IPS-18a (cell line): ENCODE results near the gene MAML2.

Experiments used
- H3K27ac ChIP-seq: one replicate; pipeline ENCODE4 v1.5.1; 2013; ENCODE audit warnings: low read length
- H3K27me3 ChIP-seq: one replicate; pipeline ENCODE4 v1.6.1; 2013; ENCODE audit warnings: mild to moderate bottlenecking, low read length; ENCODE audit not compliant: control insufficient read depth, insufficient read depth
- H3K36me3 ChIP-seq: one replicate; pipeline ENCODE4 v1.6.1; 2013; ENCODE audit warnings: low read depth, low read length; ENCODE audit not compliant: control insufficient read depth
- H3K4me1 ChIP-seq: one replicate; pipeline ENCODE4 v1.6.1; 2013; ENCODE audit warnings: low read depth, low read length; ENCODE audit not compliant: control insufficient read depth
- H3K4me3 ChIP-seq: one replicate; pipeline ENCODE4 v1.5.1; 2013; ENCODE audit warnings: low read length
- H3K9ac ChIP-seq: one replicate; pipeline ENCODE4 v1.6.1; 2013; ENCODE audit warnings: mild to moderate bottlenecking, low read length, moderate library complexity
- H3K9me3 ChIP-seq: one replicate; pipeline ENCODE4 v1.6.1; 2013; ENCODE audit warnings: low read depth, low read length; ENCODE audit not compliant: control insufficient read depth

Gene MAML2

GRCh38 chr11:96152623-96153022 lies 190.4 kb downstream of the MAML2 start:
- Histone ChIP-seq H3K27ac (no peak overlapping the region), H3K27me3 (no peaks in the 10 kb centered on the region), H3K4me1 (peaks cover 14% of the 10 kb centered on the region), H3K36me3 (no peaks in the 10 kb centered on the region), H3K9ac (no peak overlapping the region), H3K9me3 (no peaks in the 10 kb centered on the region), H3K4me3 (no peak overlapping the region)

GRCh38 chr11:96151501-96151900 lies 191.5 kb downstream of the MAML2 start:
- Histone ChIP-seq H3K27ac (no peak overlapping the region), H3K4me1 (peaks cover 15% of the 10 kb centered on the region), H3K36me3 (no peaks in the 10 kb centered on the region), H3K9me3 (no peaks in the 10 kb centered on the region), H3K4me3 (no peak overlapping the region), H3K9ac (no peak overlapping the region), H3K27me3 (no peaks in the 10 kb centered on the region)

- H3K4me1 ChIP-seq = peaks cover 8% of the 10 kb centered on the region
- H3K9ac ChIP-seq = no peak overlapping the region
- H3K4me3 ChIP-seq = no peak overlapping the region
- no peak overlapping the region for H3K27ac ChIP-seq
- H3K9me3 ChIP-seq = no peaks in the 10 kb centered on the region
- no peaks in the 10 kb centered on the region for H3K27me3 ChIP-seq
- H3K36me3 ChIP-seq = no peaks in the 10 kb centered on the region
These were observed 192.4 kb downstream of the MAML2 start for GRCh38 chr11:96150609-96151008.

GRCh38 chr11:96149743-96150555 lies 193.0 kb downstream of the MAML2 start:
- Histone ChIP-seq H3K9ac (no peak overlapping the region), H3K27ac (no peak overlapping the region), H3K36me3 (no peaks in the 10 kb centered on the region), H3K4me3 (no peak overlapping the region), H3K4me1 (peaks cover 7% of the 10 kb centered on the region), H3K9me3 (no peaks in the 10 kb centered on the region), H3K27me3 (no peaks in the 10 kb centered on the region)

GRCh38 chr11:96147906-96148486 lies 195.0 kb downstream of the MAML2 start:
- H3K27me3 ChIP-seq = no peaks in the 10 kb centered on the region
- peaks cover 17% of the 10 kb centered on the region for H3K4me1 ChIP-seq
- no peaks in the 10 kb centered on the region for H3K36me3 ChIP-seq
- no peak overlapping the region for H3K4me3 ChIP-seq
- H3K27ac ChIP-seq = no peak overlapping the region
- H3K9me3 ChIP-seq = no peaks in the 10 kb centered on the region
- no peak overlapping the region for H3K9ac ChIP-seq

- Histone ChIP-seq H3K36me3 (no peaks in the 10 kb centered on the region), H3K4me3 (no peak overlapping the region), H3K9me3 (no peaks in the 10 kb centered on the region), H3K27ac (no peak overlapping the region), H3K4me1 (peaks cover 20% of the 10 kb centered on the region), H3K9ac (no peak overlapping the region), H3K27me3 (no peaks in the 10 kb centered on the region)
These were observed 195.8 kb downstream of the MAML2 start for GRCh38 chr11:96147186-96147585.

GRCh38 chr11:96146765-96147164 lies 196.2 kb downstream of the MAML2 start:
- no peaks in the 10 kb centered on the region for H3K27me3 ChIP-seq
- peaks cover 20% of the 10 kb centered on the region for H3K4me1 ChIP-seq
- H3K9ac ChIP-seq = no peak overlapping the region
- H3K36me3 ChIP-seq = no peaks in the 10 kb centered on the region
- no peaks in the 10 kb centered on the region for H3K9me3 ChIP-seq
- H3K27ac ChIP-seq = no peak overlapping the region
- no peak overlapping the region for H3K4me3 ChIP-seq

GRCh38 chr11:96145163-96145585 lies 197.8 kb downstream of the MAML2 start:
- no peaks in the 10 kb centered on the region for H3K27me3 ChIP-seq
- no peak overlapping the region for H3K4me3 ChIP-seq
- H3K27ac ChIP-seq = no peak overlapping the region
- H3K36me3 ChIP-seq = no peaks in the 10 kb centered on the region
- H3K9me3 ChIP-seq = no peaks in the 10 kb centered on the region
- no peak overlapping the region for H3K9ac ChIP-seq
- H3K4me1 ChIP-seq = peaks cover 20% of the 10 kb centered on the region

- H3K4me1 ChIP-seq = peaks cover 20% of the 10 kb centered on the region
- H3K27me3 ChIP-seq = no peaks in the 10 kb centered on the region
- no peaks in the 10 kb centered on the region for H3K36me3 ChIP-seq
- no peak overlapping the region for H3K27ac ChIP-seq
- no peak overlapping the region for H3K4me3 ChIP-seq
- no peaks in the 10 kb centered on the region for H3K9me3 ChIP-seq
- no peak overlapping the region for H3K9ac ChIP-seq
These were observed 198.4 kb downstream of the MAML2 start for GRCh38 chr11:96144553-96144952.

- Histone ChIP-seq H3K9ac (no peak overlapping the region), H3K4me3 (no peak overlapping the region), H3K4me1 (peaks cover 23% of the 10 kb centered on the region), H3K36me3 (no peaks in the 10 kb centered on the region), H3K9me3 (no peaks in the 10 kb centered on the region), H3K27me3 (no peaks in the 10 kb centered on the region), H3K27ac (no peak overlapping the region)
These were observed 199.9 kb downstream of the MAML2 start for GRCh38 chr11:96143041-96143521.

- Histone ChIP-seq H3K4me1 (peaks cover 26% of the 10 kb centered on the region), H3K36me3 (no peaks in the 10 kb centered on the region), H3K27me3 (no peaks in the 10 kb centered on the region), H3K9me3 (no peaks in the 10 kb centered on the region), H3K9ac (no peak overlapping the region), H3K27ac (no peak overlapping the region), H3K4me3 (no peak overlapping the region)
These were observed 201.4 kb downstream of the MAML2 start for GRCh38 chr11:96141626-96142025.

- Histone ChIP-seq H3K27ac (no peak overlapping the region), H3K9ac (no peak overlapping the region), H3K27me3 (no peaks in the 10 kb centered on the region), H3K36me3 (no peaks in the 10 kb centered on the region), H3K9me3 (no peaks in the 10 kb centered on the region), H3K4me1 (peaks cover 26% of the 10 kb centered on the region), H3K4me3 (no peak overlapping the region)
These were observed 203.3 kb downstream of the MAML2 start for GRCh38 chr11:96139691-96140090.
